ENCODE results near the gene TMEM259. TPM values are rescaled to one million over a fixed set of nuclear protein-coding genes. Genes with fewer than 3 reads are reported as not detected.

The TMEM259 gene
- total RNA-seq, 2 donors from 2014 or later = 216 to 377 TPM

GRCh38 chr19:990746-991145 is 30.2 kb downstream of the TMEM259 start:
- WGBS = 87% methylated on average over 15 of the region's 23 CpGs
- Histone ChIP-seq H3K36me3 (peaks cover 0 to 14% of the 10 kb centered on the region in 2 donors), H3K4me1 (replicated peaks) (no peaks in the 10 kb centered on the region), H3K4me3 (no peak overlapping the region), H3K27me3 (replicated peaks; ENCODE audit: insufficient read depth) (no peaks in the 10 kb centered on the region), H3K27ac (no peak overlapping the region), H3K9me3 (no peaks in the 10 kb centered on the region)
- intact Hi-C loops (cut with DNase I) = no loop called here
- TF ChIP-seq, protein P1, sequence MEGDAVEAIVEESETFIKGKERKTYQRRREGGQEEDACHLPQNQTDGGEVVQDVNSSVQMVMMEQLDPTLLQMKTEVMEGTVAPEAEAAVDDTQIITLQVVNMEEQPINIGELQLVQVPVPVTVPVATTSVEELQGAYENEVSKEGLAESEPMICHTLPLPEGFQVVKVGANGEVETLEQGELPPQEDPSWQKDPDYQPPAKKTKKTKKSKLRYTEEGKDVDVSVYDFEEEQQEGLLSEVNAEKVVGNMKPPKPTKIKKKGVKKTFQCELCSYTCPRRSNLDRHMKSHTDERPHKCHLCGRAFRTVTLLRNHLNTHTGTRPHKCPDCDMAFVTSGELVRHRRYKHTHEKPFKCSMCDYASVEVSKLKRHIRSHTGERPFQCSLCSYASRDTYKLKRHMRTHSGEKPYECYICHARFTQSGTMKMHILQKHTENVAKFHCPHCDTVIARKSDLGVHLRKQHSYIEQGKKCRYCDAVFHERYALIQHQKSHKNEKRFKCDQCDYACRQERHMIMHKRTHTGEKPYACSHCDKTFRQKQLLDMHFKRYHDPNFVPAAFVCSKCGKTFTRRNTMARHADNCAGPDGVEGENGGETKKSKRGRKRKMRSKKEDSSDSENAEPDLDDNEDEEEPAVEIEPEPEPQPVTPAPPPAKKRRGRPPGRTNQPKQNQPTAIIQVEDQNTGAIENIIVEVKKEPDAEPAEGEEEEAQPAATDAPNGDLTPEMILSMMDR (IDR thresholded peaks at IDR 0.05) = no peak
- TF ChIP-seq POLR2AphosphoS5 (IDR thresholded peaks at IDR 0.05) (no peak), POLR2A (IDR thresholded peaks at IDR 0.05) (no peak)
- DNase-seq (ENCODE audit: low spot score) = no peak

GRCh38 chr19:990119-990571 is 30.8 kb downstream of the TMEM259 start:
- intact Hi-C loops (cut with DNase I) = no loop called here
- H3K4me1 ChIP-seq (replicated peaks) = no peaks in the 10 kb centered on the region
- H3K9me3 ChIP-seq = no peaks in the 10 kb centered on the region
- DNase-seq (ENCODE audit: low spot score) = no peak
- H3K36me3 ChIP-seq = peaks cover 0 to 14% of the 10 kb centered on the region in 2 donors
- H3K27ac ChIP-seq = no peak overlapping the region
- 73% methylated on average over 26 of the region's 27 CpGs for WGBS
- no peak overlapping the region for H3K4me3 ChIP-seq
- TF ChIP-seq, protein P1 (IDR thresholded peaks at IDR 0.05) = no peak
- TF ChIP-seq POLR2A (IDR thresholded peaks at IDR 0.05) (no peak), POLR2AphosphoS5 (IDR thresholded peaks at IDR 0.05) (no peak)
- no peaks in the 10 kb centered on the region for H3K27me3 ChIP-seq (replicated peaks; ENCODE audit: insufficient read depth)

DNA sequence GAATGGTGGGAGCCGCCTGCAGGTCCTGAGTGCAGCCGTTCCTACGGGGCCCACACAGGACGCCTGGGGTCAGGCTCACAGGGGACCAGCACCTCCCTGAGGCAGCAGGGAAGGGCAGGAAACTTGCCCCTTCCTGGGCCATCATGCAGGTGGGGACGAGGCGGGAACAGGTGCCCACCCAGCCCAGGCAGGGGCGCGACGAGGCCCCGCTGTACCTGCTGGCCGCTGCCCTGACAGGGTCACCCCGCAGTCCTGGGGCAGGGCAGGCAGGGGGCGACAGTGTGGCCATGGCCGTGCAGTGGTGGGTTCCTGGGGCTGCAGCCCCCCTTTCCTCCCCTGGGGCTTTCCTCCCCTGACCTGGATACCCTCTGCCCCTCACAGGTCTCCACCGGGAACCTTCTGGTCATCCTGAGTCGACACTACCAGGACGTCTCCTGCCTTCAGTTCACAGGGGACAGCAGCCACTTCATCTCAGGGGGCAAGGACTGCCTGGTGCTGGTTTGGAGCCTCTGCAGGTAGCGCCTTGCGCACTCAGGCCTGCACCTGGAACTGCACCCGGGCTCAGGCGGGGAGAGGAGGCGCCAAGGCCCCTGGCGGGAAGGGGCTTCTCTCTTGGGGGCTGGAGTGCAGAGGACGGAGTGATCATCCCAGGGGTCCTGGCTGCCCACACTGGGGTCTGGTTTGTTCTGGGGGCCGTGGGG is 31.4 kb downstream of the TMEM259 start:
- H3K9me3 ChIP-seq = no peaks in the 10 kb centered on the region
- TF ChIP-seq, protein P1 (IDR thresholded peaks at IDR 0.05) = no peak
- TF ChIP-seq POLR2AphosphoS5 (IDR thresholded peaks at IDR 0.05) (no peak), POLR2A (IDR thresholded peaks at IDR 0.05) (no peak)
- 90% methylated on average over 24 of the region's 25 CpGs for WGBS
- no peak for DNase-seq (ENCODE audit: low spot score)
- H3K27me3 ChIP-seq (replicated peaks; ENCODE audit: insufficient read depth) = no peaks in the 10 kb centered on the region
- intact Hi-C loops (cut with DNase I) = loop anchor here (10.0 kb wide), 2 partner anchors 215 to 325 kb away; partner anchors contain the start of gene RNF126
- no peaks in the 10 kb centered on the region for H3K4me1 ChIP-seq (replicated peaks)
- no peak overlapping the region for H3K4me3 ChIP-seq
- no peak overlapping the region for H3K27ac ChIP-seq
- peaks cover 0 to 14% of the 10 kb centered on the region in 2 donors for H3K36me3 ChIP-seq

GRCh38 chr19:988510-988909 is 32.4 kb downstream of the TMEM259 start:
- Histone ChIP-seq H3K27ac (no peak overlapping the region), H3K4me3 (no peak overlapping the region), H3K4me1 (replicated peaks) (no peaks in the 10 kb centered on the region), H3K36me3 (peaks cover 0 to 14% of the 10 kb centered on the region in 2 donors), H3K27me3 (replicated peaks; ENCODE audit: insufficient read depth) (no peaks in the 10 kb centered on the region), H3K9me3 (no peaks in the 10 kb centered on the region)
- intact Hi-C loops (cut with DNase I) = loop anchor here (10.0 kb wide), 2 partner anchors 214 to 324 kb away; partner anchors contain the start of gene RNF126
- DNase-seq (ENCODE audit: low spot score) = no peak
- TF ChIP-seq POLR2AphosphoS5 (IDR thresholded peaks at IDR 0.05) = no peak
- TF ChIP-seq, protein P1 (IDR thresholded peaks at IDR 0.05) = no peak
- no peak for TF ChIP-seq POLR2A (IDR thresholded peaks at IDR 0.05)
- WGBS = 80% methylated on average over 15 of the region's 15 CpGs

- H3K9me3 ChIP-seq = no peaks in the 10 kb centered on the region
- H3K27me3 ChIP-seq (replicated peaks; ENCODE audit: insufficient read depth) = no peaks in the 10 kb centered on the region
- no peak overlapping the region for H3K27ac ChIP-seq
- H3K36me3 ChIP-seq = peaks cover 0 to 14% of the 10 kb centered on the region in 2 donors
- no peak for DNase-seq (ENCODE audit: low spot score)
- H3K4me3 ChIP-seq = no peak overlapping the region
- intact Hi-C loops (cut with DNase I) = loop anchor here (10.0 kb wide), 2 partner anchors 213 to 323 kb away; partner anchors contain the start of gene RNF126
- 85% methylated on average over 12 of the region's 14 CpGs for WGBS
- no peak for TF ChIP-seq POLR2A (IDR thresholded peaks at IDR 0.05)
- TF ChIP-seq, protein P1 (IDR thresholded peaks at IDR 0.05) = no peak
- no peaks in the 10 kb centered on the region for H3K4me1 ChIP-seq (replicated peaks)
Measured at GRCh38 chr19:988081-988480, 32.8 kb downstream of the TMEM259 start.
